ENCODE measurements around the gene MTFR1L. TPM values are rescaled to one million over a fixed set of nuclear protein-coding genes. Genes with fewer than 3 reads are reported as not detected.

MTFR1L gene
- 32.1 and 34.2 TPM in 2 replicates for total RNA-seq

GRCh38 chr1:25819491-25820246 is at the start of gene MTFR1L:
TSS of gene MTFR1L (plus strand) at chr1:25819954. CDS start at chr1:25823105, 3,151 bp downstream.

GRCh38 chr1:25799935-25800702 is 19.6 kb upstream of the MTFR1L start, which contains the start of gene SELENON:
TSS of gene SELENON (plus strand) at chr1:25800193. CDS start at chr1:25800231, 38 bp downstream.

DNA sequence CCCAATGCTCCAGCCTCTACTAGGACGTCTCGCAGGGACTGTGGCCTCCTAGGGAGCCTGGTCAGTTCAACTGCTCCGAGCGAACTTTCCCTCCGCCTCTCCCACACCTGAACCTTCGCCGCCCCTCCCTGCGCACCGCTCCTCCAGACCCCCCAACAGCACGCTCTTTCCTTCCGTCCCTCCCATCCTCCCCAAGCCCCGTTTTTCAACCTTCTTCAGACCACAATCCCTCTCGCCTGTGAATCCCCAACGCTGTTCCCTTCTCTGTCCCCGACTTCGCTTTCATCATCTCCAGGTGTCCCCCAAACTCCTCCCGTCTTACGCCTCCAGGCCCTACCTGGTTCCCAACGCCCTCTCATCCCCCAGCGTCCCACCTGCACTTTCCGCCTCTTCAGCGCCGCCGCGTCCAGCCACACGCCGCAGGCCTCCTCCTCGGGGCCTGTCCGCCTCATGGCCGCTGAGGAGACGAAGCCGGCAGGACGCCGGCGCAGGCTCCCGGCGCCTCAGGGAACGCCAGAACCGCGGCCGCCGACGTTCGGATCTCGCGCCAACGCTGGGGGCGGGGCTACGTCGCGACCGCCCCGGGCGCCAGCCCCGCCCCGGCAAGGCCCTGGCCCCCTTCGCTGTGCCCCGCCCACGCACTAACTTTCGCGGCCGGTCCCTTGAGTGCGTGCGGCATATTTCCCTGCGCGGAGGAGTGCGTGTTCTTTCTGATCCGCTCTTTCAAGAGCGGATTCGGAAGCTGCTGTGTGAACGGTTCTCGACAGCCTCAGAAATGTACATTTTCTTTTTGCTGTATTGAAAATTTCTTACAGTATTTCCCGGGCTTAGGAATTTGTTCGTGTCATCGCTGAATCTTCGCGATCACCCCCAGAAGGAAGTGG is 39.4 kb downstream of the MTFR1L start, which contains the start of gene AUNIP:
AUNIP (minus strand) TSS at position 552 of the 884 bp plus-strand sequence; CDS start at position 452, 100 bp downstream.

DNA sequence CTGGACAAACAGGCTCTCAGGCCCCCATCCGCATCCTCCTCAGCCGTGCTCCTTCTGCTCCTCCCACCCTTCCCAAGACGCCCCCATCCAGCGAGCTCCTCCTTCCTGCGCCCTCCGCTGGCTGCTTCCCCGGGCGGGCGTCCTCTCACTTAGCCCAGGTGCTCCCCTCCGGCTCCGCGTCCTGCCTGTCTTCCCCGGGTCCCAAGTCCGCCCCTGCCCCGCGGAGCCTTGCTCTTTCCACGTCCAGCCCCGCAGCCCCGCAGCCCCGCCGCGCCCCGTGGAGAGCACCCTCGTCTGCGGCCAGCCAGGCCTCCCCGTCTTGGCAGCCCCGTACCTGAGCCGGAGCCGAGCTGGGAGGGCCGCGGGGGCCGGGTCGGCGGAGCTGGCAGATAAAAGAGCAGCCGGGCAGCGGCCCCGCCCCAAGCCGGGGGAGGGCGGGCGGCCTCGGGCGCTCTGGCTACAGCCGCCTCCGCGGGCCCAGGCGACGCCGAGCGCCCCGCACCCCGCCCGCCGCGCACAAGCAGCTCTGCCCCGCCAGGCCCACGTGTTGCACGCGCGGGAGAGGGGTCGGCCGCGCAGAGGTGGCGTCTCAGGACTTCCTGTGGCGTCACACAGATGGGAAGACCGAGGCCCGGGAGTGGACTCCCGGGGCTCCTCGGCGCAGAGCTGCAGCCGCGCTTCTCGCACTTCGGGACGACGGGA is 55.6 kb downstream of the MTFR1L start, which contains the start of gene PAQR7:
PAQR7 (minus strand) TSS at position 555 of the 702 bp plus-strand sequence. CDS start 11,869 bp downstream, outside the sequence.

Other genes with a start within 250 kb of the MTFR1L start
- 2.4 and 12.2 TPM in 2 replicates for gene MAN1C1, start 203.2 kb upstream of the MTFR1L start, total RNA-seq
- 14.3 and 22.9 TPM in 2 replicates for gene SELENON, start 19.8 kb upstream of the MTFR1L start, total RNA-seq
- gene AUNIP, start 39.5 kb downstream of the MTFR1L start, total RNA-seq = 1.7 and 5.6 TPM in 2 replicates
- 8.0 and 9.6 TPM in 2 replicates for gene PAQR7, start 55.8 kb downstream of the MTFR1L start, total RNA-seq
- 72.4 and 192 TPM in 2 replicates for gene STMN1, start 86.5 kb downstream of the MTFR1L start, total RNA-seq
- 7.7 and 9.4 TPM in 2 replicates for gene PAFAH2, start 178.1 kb downstream of the MTFR1L start, total RNA-seq
- 0.44 and 0.75 TPM in 2 replicates for gene EXTL1, start 201.8 kb downstream of the MTFR1L start, total RNA-seq
- gene SLC30A2, start 226.2 kb downstream of the MTFR1L start, total RNA-seq = not detected in 2 replicates
- 0.11 and 0.25 TPM in 2 replicates for gene TRIM63, start 247.7 kb downstream of the MTFR1L start, total RNA-seq